OCI-LY3 (cell line): ENCODE measurements around the gene FANK1.

ENCODE experiments used
- EZH2phosphoT487 ChIP-seq: fragments of 200-600 bp; shearing (Covaris generic); IDR thresholded peaks from 2 replicates; pipeline ENCODE4 v1.6.1; 2018; ENCODE audit warnings: antibody characterized with exemption, mixed run types, low read depth
- TF ChIP-seq, protein P1 (sequence below): fragments of 200-600, 300-600 bp; sonication (generic); IDR thresholded peaks from 2 replicates; pipeline ENCODE4 v1.5.1; 2014; ENCODE audit warnings: antibody characterized with exemption, low read length, low read depth

- TF ChIP-seq, protein P1, sequence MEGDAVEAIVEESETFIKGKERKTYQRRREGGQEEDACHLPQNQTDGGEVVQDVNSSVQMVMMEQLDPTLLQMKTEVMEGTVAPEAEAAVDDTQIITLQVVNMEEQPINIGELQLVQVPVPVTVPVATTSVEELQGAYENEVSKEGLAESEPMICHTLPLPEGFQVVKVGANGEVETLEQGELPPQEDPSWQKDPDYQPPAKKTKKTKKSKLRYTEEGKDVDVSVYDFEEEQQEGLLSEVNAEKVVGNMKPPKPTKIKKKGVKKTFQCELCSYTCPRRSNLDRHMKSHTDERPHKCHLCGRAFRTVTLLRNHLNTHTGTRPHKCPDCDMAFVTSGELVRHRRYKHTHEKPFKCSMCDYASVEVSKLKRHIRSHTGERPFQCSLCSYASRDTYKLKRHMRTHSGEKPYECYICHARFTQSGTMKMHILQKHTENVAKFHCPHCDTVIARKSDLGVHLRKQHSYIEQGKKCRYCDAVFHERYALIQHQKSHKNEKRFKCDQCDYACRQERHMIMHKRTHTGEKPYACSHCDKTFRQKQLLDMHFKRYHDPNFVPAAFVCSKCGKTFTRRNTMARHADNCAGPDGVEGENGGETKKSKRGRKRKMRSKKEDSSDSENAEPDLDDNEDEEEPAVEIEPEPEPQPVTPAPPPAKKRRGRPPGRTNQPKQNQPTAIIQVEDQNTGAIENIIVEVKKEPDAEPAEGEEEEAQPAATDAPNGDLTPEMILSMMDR, result no peak
- TF ChIP-seq EZH2phosphoT487, result no peak
These were observed 153.7 kb downstream of the FANK1 start for GRCh38 chr10:126049759-126050700.
